Smooth muscle cell (in vitro differentiated cells): ENCODE data around the gene LPAR5. TPM values are rescaled to one million over a fixed set of nuclear protein-coding genes. Genes with fewer than 3 reads are reported as not detected.

ENCODE experiments used
- DNase-seq: peaks from one replicate; lab custom pipeline; 2025; ENCODE audit not compliant: unreplicated experiment; lab: John Stamatoyannopoulos, UW
- H2AFZ ChIP-seq: fragments of 200-600 bp; sonication (generic); 2 replicates; pipeline ENCODE4 v1.6.0; 2016; ENCODE audit warnings: antibody characterized with exemption, low read depth, mild to moderate bottlenecking
- H3F3A ChIP-seq: fragments of 200-600 bp; sonication (generic); 2 replicates; pipeline ENCODE4 v1.6.0; 2017; ENCODE audit warnings: antibody characterized with exemption, low read depth
- H3K27ac ChIP-seq: fragments of 200-600 bp; sonication (generic); 2 replicates; pipeline ENCODE4 v1.5.1; 2016; ENCODE audit warnings: low read depth, mild to moderate bottlenecking
- H3K27me3 ChIP-seq: fragments of 200-600 bp; sonication (generic); 2 replicates; pipeline ENCODE4 v1.6.1; 2016; ENCODE audit warnings: low read depth, mild to moderate bottlenecking
- H3K36me3 ChIP-seq: fragments of 200-600 bp; sonication (generic); 2 replicates; pipeline ENCODE4 v1.5.1; 2016; ENCODE audit warnings: low read depth
- H3K4me1 ChIP-seq: fragments of 200-600 bp; sonication (generic); 2 replicates; pipeline ENCODE4 v1.5.1; 2016; ENCODE audit warnings: low read depth
- H3K4me2 ChIP-seq: fragments of 200-600 bp; sonication (generic); 2 replicates; pipeline ENCODE4 v1.6.0; 2016; ENCODE audit warnings: mild to moderate bottlenecking
- H3K4me3 ChIP-seq: fragments of 200-600 bp; sonication (generic); 2 replicates; pipeline ENCODE4 v1.5.1; 2016; ENCODE audit warnings: mild to moderate bottlenecking
- H3K79me2 ChIP-seq: fragments of 200-600 bp; sonication (generic); 2 replicates; pipeline ENCODE4 v1.6.0; 2016; ENCODE audit warnings: low read depth, mild to moderate bottlenecking
- H3K9ac ChIP-seq: fragments of 200-600 bp; sonication (generic); 2 replicates; pipeline ENCODE4 v1.6.0; 2016; ENCODE audit warnings: low read depth
- H3K9me3 ChIP-seq: fragments of 200-600 bp; sonication (generic); replicated peaks from 2 replicates; pipeline ENCODE4 v1.5.1; 2016; ENCODE audit warnings: low read depth
- H4K20me1 ChIP-seq: fragments of 200-600 bp; sonication (generic); 2 replicates; pipeline ENCODE4 v1.6.0; 2016; ENCODE audit warnings: low read depth
- CTCF ChIP-seq: fragments of 200-600 bp; sonication (generic); IDR thresholded peaks from 2 replicates; pipeline ENCODE4 v1.5.1; 2017; ENCODE audit warnings: borderline replicate concordance, mild to moderate bottlenecking, antibody characterized with exemption; ENCODE audit not compliant: insufficient read depth, poor library complexity, severe bottlenecking
- WGBS: methylation state at CpG from one replicate; pipeline ENCODE4 v1.1.7; 2016; ENCODE audit warnings: low lambda C conversion rate; 5-methylcytosine and 5-hydroxymethylcytosine counted together
- polyA plus RNA-seq: library from polyadenylated mRNA; unstranded; fragments of >200 nt; fragmentation: Nextera tagmentation; extraction: Ambion mirVana; gene quantifications from 2 replicates; pipeline ENCODE4 v1.2.1, GENCODE V29; 2016
- total RNA-seq: library from RNA; depleted of rRNA; stranded (reverse); fragments of >200 nt; gene quantifications from 2 replicates; pipeline ENCODE4 v1.2.3, GENCODE V29; 2014

Gene LPAR5
- total and polyA plus RNA-seq, 2 experiments from 2014 or later: 1.8 to 2.0 TPM

GRCh38 chr12:6646276-6647082, 10.7 kb upstream of the LPAR5 start:
- Histone ChIP-seq H3K27me3 (no peaks in the 10 kb centered on the region), H2AFZ (no peak overlapping the region), H3F3A (no peaks in the 10 kb centered on the region), H4K20me1 (no peaks in the 10 kb centered on the region), H3K4me3 (peak overlapping the region; percentile 37), H3K36me3 (no peaks in the 10 kb centered on the region), H3K79me2 (no peaks in the 10 kb centered on the region), H3K27ac (no peak overlapping the region), H3K9me3 (no peaks in the 10 kb centered on the region), H3K9ac (no peak overlapping the region), H3K4me2 (peak overlapping the region; percentile 74), H3K4me1 (no peaks in the 10 kb centered on the region)
- DNase-seq: no peak
- no peak for TF ChIP-seq CTCF
- WGBS: 78% methylated on average over 26 of the region's 28 CpGs

- H3K4me1 ChIP-seq: no peaks in the 10 kb centered on the region
- no peaks in the 10 kb centered on the region for H3K36me3 ChIP-seq
- H3K9ac ChIP-seq: no peak overlapping the region
- H3K79me2 ChIP-seq: no peaks in the 10 kb centered on the region
- no peak for DNase-seq
- no peak overlapping the region for H2AFZ ChIP-seq
- H3K4me3 ChIP-seq: no peak overlapping the region
- WGBS: 44% methylated on average over 5 of the region's 5 CpGs
- H4K20me1 ChIP-seq: no peaks in the 10 kb centered on the region
- no peaks in the 10 kb centered on the region for H3F3A ChIP-seq
- H3K9me3 ChIP-seq: no peaks in the 10 kb centered on the region
- no peak overlapping the region for H3K27ac ChIP-seq
- no peaks in the 10 kb centered on the region for H3K27me3 ChIP-seq
- TF ChIP-seq CTCF: no peak
- no peak overlapping the region for H3K4me2 ChIP-seq
These were observed 9.1 kb upstream of the LPAR5 start for GRCh38 chr12:6644903-6645302.

DNA sequence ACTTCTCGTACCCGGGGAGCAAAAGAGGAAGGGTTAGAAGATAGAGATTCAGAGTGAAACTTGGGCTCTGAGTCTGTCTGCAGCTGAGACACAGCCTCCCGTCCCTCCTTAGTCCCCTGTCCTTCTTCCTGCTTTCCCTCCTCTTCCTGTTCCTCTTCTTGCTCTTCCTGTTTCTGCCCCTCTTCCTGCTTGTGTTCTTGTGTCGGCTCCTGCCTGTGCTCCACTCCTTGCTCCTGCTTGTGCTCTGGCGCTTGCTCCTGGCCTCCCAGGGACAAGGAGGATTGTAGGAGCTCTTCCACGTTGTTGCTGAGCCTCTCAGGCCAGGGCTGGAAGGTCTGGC, 8.5 kb upstream of the LPAR5 start:
- H3K4me3 ChIP-seq: no peak overlapping the region
- no peak overlapping the region for H3K4me2 ChIP-seq
- no peak overlapping the region for H3K27ac ChIP-seq
- no peaks in the 10 kb centered on the region for H3F3A ChIP-seq
- no peak for TF ChIP-seq CTCF
- no peaks in the 10 kb centered on the region for H3K79me2 ChIP-seq
- no peaks in the 10 kb centered on the region for H4K20me1 ChIP-seq
- no peaks in the 10 kb centered on the region for H3K27me3 ChIP-seq
- DNase-seq: no peak
- no peaks in the 10 kb centered on the region for H3K4me1 ChIP-seq
- 84% methylated on average over 6 of the region's 6 CpGs for WGBS
- H3K9ac ChIP-seq: no peak overlapping the region
- no peak overlapping the region for H2AFZ ChIP-seq
- no peaks in the 10 kb centered on the region for H3K9me3 ChIP-seq
- no peaks in the 10 kb centered on the region for H3K36me3 ChIP-seq
